EH (cell line): ENCODE results near the gene PRUNE1.

Experiments
- DNase-seq: peaks from one replicate; pipeline ENCODE4 v3.0.0-alpha.2; 2015; ENCODE audit warnings: low read depth

Gene PRUNE1

GRCh38 chr1:151050051-151050688 lies 41.9 kb downstream of the PRUNE1 start:
- DNase-seq, result no peak

- DNase-seq, result no peak
Observed at GRCh38 chr1:151051356-151052009, 43.2 kb downstream of the PRUNE1 start.

GRCh38 chr1:151054971-151055547 lies 46.8 kb downstream of the PRUNE1 start:
- no peak for DNase-seq

GRCh38 chr1:151055581-151055980 lies 47.3 kb downstream of the PRUNE1 start:
- no peak for DNase-seq

GRCh38 chr1:151056149-151056548 lies 47.9 kb downstream of the PRUNE1 start:
- no peak for DNase-seq

- no peak for DNase-seq
Observed at GRCh38 chr1:151058692-151059091, 50.4 kb downstream of the PRUNE1 start.

- DNase-seq, result peak; percentile 81
Observed at GRCh38 chr1:151059109-151060006, 51.1 kb downstream of the PRUNE1 start, which contains the start of gene CDC42SE1. TSS of gene CDC42SE1 (minus strand) at chr1:151059622. CDS start at chr1:151055730, 3,892 bp downstream.

- peak; percentile 62 for DNase-seq
Observed at GRCh38 chr1:151060007-151060656, 51.9 kb downstream of the PRUNE1 start, which contains the start of gene MLLT11. TSS of gene MLLT11 (plus strand) at chr1:151060397. CDS start at chr1:151067225, 6,828 bp downstream.

GRCh38 chr1:151060657-151061421 lies 52.6 kb downstream of the PRUNE1 start:
- DNase-seq, result no peak

GRCh38 chr1:151061704-151062103 lies 53.5 kb downstream of the PRUNE1 start:
- DNase-seq, result no peak

GRCh38 chr1:151062741-151063371 lies 54.6 kb downstream of the PRUNE1 start:
- DNase-seq, result peak; percentile 90

GRCh38 chr1:151065089-151065645 lies 56.9 kb downstream of the PRUNE1 start:
- no peak for DNase-seq

GRCh38 chr1:151067185-151067584 lies 58.9 kb downstream of the PRUNE1 start:
- no peak for DNase-seq

- DNase-seq, result no peak
Observed at GRCh38 chr1:151069103-151069486, 60.8 kb downstream of the PRUNE1 start.

GRCh38 chr1:151070474-151071276 lies 62.4 kb downstream of the PRUNE1 start, which contains the start of gene GABPB2:
TSS of gene GABPB2 (plus strand) at chr1:151070761. CDS start at chr1:151088190, 17,429 bp downstream.
- DNase-seq, result peak; percentile 94

- no peak for DNase-seq
Observed at GRCh38 chr1:151072224-151072623, 64.0 kb downstream of the PRUNE1 start.
